GM08714 (cell line): ENCODE data around the gene TBL1XR1.
A peak's percentile ranks its signal among the peaks of the same experiment; 100 is the strongest.
"Not testable (repeated sequence)": the region's sequence is repeated elsewhere in the genome, so short reads cannot be mapped to it uniquely, and the experiment has no call there.

Experiments used
- H3K4me3 ChIP-seq: fragments of 200-500 bp; sonication (Bioruptor generic); 2 replicates; pipeline ENCODE4 v1.5.1; 2014; ENCODE audit warnings: mild to moderate bottlenecking, low read length, inconsistent platforms
- ZNF274 ChIP-seq: IDR thresholded peaks from 2 replicates; pipeline ENCODE4 v1.6.1; 2012; ENCODE audit warnings: mild to moderate bottlenecking, low read depth, low read length

Gene TBL1XR1

GRCh38 chr3:177196456-177197040 lies 734 bp downstream of the TBL1XR1 start:
- TF ChIP-seq ZNF274 = no peak
- H3K4me3 ChIP-seq = peak overlapping the region; percentile 99

- H3K4me3 ChIP-seq = peak overlapping the region; percentile 99
- TF ChIP-seq ZNF274 = no peak
Measured at GRCh38 chr3:177196008-177196455, 1.2 kb downstream of the TBL1XR1 start.

- H3K4me3 ChIP-seq = peak overlapping the region; percentile 99
- no peak for TF ChIP-seq ZNF274
Measured at GRCh38 chr3:177195242-177195991, 1.9 kb downstream of the TBL1XR1 start.

- peak overlapping the region; percentile 71 for H3K4me3 ChIP-seq
Measured at GRCh38 chr3:177194299-177194698, 3.0 kb downstream of the TBL1XR1 start.

GRCh38 chr3:177193688-177194268 lies 3.5 kb downstream of the TBL1XR1 start:
- H3K4me3 ChIP-seq = peak overlapping the region; percentile 71; the same call in 1 of the 2 replicates

More at GRCh38 chr3:177194299-177194698, 3.0 kb downstream of the TBL1XR1 start:
- TF ChIP-seq ZNF274 = no peak

GRCh38 chr3:177193275-177193674 lies 4.0 kb downstream of the TBL1XR1 start:
- not testable (repeated sequence) for H3K4me3 ChIP-seq

More at GRCh38 chr3:177193688-177194268, 3.5 kb downstream of the TBL1XR1 start:
- no peak for TF ChIP-seq ZNF274

- no peak for TF ChIP-seq ZNF274
- H3K4me3 ChIP-seq = no peak overlapping the region
Measured at GRCh38 chr3:177190756-177191681, 6.3 kb downstream of the TBL1XR1 start.

- H3K4me3 ChIP-seq = not testable (repeated sequence)
Measured at GRCh38 chr3:177190184-177190583, 7.1 kb downstream of the TBL1XR1 start.

GRCh38 chr3:177188325-177188724 lies 9.0 kb downstream of the TBL1XR1 start:
- not testable (repeated sequence) for H3K4me3 ChIP-seq

- no peak overlapping the region for H3K4me3 ChIP-seq
- TF ChIP-seq ZNF274 = no peak
Measured at GRCh38 chr3:177186306-177186705, 11.0 kb downstream of the TBL1XR1 start.

- no peak overlapping the region for H3K4me3 ChIP-seq
- TF ChIP-seq ZNF274 = no peak
Measured at GRCh38 chr3:177185035-177185574, 12.2 kb downstream of the TBL1XR1 start.

GRCh38 chr3:177184602-177185001 lies 12.7 kb downstream of the TBL1XR1 start:
- not testable (repeated sequence) for H3K4me3 ChIP-seq

GRCh38 chr3:177182352-177182751 lies 14.9 kb downstream of the TBL1XR1 start:
- no peak overlapping the region for H3K4me3 ChIP-seq
- no peak for TF ChIP-seq ZNF274

- TF ChIP-seq ZNF274 = no peak
- no peak overlapping the region for H3K4me3 ChIP-seq
Measured at GRCh38 chr3:177181418-177181817, 15.9 kb downstream of the TBL1XR1 start.

GRCh38 chr3:177180506-177180905 lies 16.8 kb downstream of the TBL1XR1 start:
- H3K4me3 ChIP-seq = no peak overlapping the region
- no peak for TF ChIP-seq ZNF274
